ENCODE measurements around the gene PIM1.

DNA sequence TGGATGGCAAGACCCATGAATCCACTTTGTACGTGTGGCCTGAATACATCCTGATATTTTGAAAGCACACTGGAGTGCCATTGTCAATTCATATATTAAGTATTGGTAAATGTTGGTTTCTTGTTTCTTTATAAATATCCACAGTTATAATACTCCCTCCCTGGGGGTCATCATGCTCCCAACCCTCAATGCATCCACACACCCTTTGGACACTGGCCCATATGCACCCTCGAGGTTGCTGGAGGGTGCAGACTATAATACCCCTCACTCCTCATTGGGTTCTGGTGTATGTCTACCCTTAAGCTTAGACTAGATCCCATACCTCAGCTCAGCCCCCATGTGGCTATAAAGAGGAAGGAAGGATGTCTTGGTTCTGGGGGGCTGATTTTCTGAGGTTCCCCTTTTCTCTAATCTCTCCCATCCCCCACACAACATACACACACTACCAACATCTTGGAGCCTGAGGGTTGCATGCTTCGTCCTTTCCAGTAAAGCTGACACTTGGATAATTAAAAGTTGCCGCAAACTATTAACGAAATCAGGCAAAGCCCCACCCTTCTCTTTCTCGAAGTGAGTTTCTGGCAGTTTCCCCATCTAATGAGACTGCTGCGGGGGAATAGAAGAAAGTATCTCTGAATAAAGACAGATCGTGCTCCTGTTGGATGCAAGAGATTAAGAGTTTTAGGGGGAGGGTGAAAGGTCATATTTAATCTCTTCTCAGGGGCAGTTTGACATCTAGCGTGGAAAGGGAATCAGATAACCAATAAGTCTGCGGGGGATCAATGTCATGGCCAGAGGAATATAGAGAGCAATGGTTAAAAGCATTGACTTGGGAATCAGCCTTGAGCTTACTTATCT lies 7.4 kb downstream of the PIM1 start:
- TF ChIP-seq, protein P1, sequence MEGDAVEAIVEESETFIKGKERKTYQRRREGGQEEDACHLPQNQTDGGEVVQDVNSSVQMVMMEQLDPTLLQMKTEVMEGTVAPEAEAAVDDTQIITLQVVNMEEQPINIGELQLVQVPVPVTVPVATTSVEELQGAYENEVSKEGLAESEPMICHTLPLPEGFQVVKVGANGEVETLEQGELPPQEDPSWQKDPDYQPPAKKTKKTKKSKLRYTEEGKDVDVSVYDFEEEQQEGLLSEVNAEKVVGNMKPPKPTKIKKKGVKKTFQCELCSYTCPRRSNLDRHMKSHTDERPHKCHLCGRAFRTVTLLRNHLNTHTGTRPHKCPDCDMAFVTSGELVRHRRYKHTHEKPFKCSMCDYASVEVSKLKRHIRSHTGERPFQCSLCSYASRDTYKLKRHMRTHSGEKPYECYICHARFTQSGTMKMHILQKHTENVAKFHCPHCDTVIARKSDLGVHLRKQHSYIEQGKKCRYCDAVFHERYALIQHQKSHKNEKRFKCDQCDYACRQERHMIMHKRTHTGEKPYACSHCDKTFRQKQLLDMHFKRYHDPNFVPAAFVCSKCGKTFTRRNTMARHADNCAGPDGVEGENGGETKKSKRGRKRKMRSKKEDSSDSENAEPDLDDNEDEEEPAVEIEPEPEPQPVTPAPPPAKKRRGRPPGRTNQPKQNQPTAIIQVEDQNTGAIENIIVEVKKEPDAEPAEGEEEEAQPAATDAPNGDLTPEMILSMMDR (IDR thresholded peaks at IDR 0.05) = no peak
- TF ChIP-seq POLR2A (IDR thresholded peaks at IDR 0.05) = no peak

Data from breast epithelium (tissue), 3 donors.